GM13976 (cell line): ENCODE results near the gene RAB11B.

Experiments
- DNase-seq: peaks from one replicate; pipeline ENCODE4 v3.0.0; 2012; ENCODE audit warnings: low spot score
- in situ Hi-C: fragments of 300-500 bp; cut with MboI; formaldehyde crosslinking; loops from one replicate; pipeline ENCODE4 v1.12.0; 2022; ENCODE audit warnings: low sequenced_read_pairs, mixed read lengths, inconsistent platforms; ENCODE audit not compliant: unreplicated experiment
- TF ChIP-seq, protein P1 (sequence below): IDR thresholded peaks from 2 replicates; pipeline ENCODE4 v1.5.1; 2012; ENCODE audit warnings: borderline replicate concordance, mild to moderate bottlenecking; ENCODE audit not compliant: insufficient read depth; ENCODE audit errors: extremely low read depth, missing control alignments, control extremely low read depth

RAB11B gene

DNA sequence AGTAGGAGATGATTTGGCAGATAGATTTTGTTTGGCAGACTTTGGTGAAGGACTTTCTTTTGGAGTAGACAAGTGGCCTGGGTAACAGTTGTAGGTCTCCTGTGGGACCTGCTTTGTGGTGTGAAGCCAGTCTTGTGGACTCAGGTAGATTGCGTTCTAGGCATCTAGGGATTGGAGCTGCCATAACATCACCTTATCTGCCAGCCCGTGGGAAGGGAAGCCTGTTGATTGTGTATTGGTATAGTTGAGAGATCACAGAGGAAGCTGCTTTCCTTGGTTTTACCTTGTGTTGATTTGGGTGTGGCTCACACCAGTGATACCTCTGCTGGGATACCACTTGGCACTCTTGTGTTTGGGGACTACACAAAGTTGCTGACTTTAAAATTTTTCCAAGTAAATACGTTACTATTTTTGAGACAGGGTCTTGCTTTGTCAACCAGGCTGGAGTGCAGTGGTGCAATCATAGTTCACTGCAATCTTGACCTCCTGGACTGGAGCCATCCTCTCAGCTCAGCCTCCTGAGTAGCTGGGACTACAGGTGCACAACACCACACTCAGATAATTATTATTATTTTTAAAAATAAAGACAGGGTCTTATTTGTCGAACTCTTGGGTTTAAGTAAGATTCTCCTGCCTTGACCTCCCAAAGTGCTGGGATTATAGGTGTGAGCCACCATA lies 62.4 kb downstream of the RAB11B start:
- TF ChIP-seq, protein P1, sequence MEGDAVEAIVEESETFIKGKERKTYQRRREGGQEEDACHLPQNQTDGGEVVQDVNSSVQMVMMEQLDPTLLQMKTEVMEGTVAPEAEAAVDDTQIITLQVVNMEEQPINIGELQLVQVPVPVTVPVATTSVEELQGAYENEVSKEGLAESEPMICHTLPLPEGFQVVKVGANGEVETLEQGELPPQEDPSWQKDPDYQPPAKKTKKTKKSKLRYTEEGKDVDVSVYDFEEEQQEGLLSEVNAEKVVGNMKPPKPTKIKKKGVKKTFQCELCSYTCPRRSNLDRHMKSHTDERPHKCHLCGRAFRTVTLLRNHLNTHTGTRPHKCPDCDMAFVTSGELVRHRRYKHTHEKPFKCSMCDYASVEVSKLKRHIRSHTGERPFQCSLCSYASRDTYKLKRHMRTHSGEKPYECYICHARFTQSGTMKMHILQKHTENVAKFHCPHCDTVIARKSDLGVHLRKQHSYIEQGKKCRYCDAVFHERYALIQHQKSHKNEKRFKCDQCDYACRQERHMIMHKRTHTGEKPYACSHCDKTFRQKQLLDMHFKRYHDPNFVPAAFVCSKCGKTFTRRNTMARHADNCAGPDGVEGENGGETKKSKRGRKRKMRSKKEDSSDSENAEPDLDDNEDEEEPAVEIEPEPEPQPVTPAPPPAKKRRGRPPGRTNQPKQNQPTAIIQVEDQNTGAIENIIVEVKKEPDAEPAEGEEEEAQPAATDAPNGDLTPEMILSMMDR = no peak
- DNase-seq = no peak
- in situ Hi-C loops = no loop called here

DNA sequence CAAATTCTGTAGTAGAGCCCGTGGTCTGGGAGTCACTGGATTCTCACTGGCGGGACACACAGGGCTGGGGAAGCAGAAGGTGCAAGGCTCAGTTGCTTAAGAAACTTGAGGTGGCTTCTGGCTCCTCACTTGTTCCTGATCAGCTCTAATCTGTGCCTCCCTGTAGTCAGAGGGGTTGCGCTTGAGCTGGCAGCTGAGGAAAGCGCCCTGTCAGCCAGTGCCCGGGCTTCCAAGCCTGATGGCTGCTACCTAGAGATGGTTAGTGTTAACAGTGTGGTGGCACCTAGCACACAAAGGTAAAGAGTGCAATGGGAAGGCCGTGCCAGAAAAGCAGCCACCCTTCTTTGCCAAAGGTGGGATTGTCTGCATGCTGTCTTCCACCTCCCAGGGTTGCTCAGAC lies 63.5 kb downstream of the RAB11B start:
- no peak for DNase-seq
- in situ Hi-C loops = no loop called here
- TF ChIP-seq, protein P1 = no peak
